ENCODE data around the gene TANGO2.

GRCh38 chr22:19972652-19973550 is 48.0 kb upstream of the TANGO2 start:
- no peak for TF ChIP-seq CTCF (IDR thresholded peaks at IDR 0.05)
- no peak for TF ChIP-seq POLR2A (IDR thresholded peaks at IDR 0.05)

Data from adrenal gland (tissue), 5 donors.